ENCODE results near the gene PKN2.
"Not testable (repeated sequence)": the region's sequence is repeated elsewhere in the genome, so short reads cannot be mapped to it uniquely, and the experiment has no call there.

The PKN2 gene

DNA sequence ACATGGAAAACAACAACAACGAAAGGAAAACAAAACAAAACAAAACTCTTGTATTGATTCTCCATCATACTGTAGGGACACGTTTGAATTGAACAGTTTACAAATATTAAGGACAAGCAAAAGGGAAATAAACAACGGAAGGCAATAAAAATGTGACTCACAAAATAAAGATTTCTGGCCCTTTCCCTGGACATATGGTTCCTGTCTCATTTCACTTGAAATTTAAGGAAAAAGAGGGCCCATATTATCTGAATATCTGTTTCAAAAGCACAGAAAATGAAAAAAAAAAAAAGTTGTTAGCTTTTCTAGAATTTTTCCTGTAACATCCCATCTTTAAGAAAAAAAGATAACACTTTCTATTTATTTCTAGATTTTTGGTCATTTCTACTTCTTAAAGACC is 3.6 kb upstream of the PKN2 start:
- peak; percentile 13 for DNase-seq (ENCODE audit: low spot score)

DNA sequence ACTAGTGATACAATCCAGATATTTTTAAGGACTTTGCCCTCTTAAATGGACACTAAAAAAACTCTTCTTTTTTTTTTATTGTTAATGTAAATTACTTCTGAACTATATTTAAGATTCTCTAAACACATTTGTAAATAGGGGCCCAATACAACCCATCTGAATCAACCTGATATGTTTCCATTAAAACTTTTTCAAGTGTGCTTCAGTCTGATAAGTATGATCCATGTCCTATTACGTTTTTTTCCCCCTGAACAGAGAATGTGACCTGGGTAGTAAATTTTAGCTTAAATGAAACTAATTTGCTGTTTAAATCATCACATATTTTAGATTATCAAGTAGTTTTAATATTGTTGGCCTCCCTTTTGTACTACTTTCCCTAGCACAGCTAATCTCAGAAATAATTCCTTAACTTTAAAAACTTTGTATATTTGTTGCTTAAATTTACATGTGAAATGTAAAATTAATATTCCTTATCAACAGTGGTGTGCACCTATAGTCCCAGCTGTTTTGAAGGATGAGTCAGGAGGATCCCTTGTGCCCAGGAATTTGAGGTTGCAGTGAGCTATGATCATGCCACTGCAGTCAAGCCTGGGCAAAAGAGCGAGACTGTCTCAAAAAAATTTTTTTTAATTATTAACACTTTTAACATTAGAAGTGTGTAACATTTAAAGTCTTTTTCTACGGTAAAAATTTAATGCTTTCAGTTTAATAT is 3.0 kb upstream of the PKN2 start:
- DNase-seq (ENCODE audit: low spot score), result peak; percentile 46

DNA sequence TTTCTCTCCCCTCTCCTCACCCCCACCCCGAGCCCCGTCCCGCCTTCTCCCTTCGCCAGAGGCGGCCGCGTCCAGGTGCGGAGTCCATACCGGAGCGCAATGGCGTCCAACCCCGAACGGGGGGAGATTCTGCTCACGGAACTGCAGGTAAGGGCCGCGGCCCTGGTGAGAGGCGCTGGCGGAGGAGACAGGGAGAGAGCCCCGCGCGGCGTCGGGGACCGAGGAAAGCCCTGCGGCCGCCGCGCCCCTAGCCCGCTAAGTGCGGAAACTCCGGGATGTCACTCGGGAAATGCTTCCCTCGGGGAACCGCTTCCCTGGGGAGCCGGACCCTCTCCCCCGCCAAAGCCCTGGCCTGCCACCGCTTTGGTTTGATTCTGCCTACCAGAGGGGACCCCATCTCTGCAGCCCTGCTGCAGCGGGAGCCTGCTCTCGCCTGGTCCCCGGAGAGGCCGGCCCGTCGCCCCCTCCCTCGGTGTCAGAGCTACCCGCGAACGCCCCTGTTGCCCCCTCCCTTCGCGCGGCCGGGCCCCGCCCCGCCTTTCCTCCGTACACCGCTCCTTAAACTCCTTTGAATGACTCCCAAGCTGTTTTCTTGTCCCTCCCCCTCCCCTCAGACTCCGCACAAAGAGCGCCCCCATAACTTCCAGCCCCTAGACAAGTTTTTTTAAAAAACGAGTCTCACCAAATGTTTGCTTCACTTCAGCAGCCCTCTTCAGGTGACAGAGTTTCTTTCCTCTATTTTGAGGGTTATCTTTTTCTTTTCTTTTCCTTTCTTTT is 597 bp downstream of the PKN2 start:
- peak; percentile 70 for DNase-seq (ENCODE audit: low spot score)

DNA sequence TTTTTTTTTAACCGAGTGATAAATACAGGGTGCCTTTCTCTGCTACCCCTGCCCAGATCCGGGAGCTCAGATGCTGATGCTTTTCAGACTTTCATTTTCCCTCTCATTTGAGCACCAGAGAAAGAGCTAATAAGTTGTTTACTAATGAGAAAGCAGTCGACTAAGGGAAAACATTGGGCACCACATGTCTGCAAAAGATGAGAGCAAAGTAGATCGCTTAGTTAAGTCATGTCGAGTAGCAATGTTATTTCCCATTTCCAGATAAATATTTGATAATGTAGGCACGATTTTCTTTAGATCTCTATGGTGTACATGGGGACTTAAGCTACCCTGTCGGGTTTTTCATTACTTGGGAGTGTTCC is 1.2 kb downstream of the PKN2 start:
- peak; percentile 67 for DNase-seq (ENCODE audit: low spot score)

DNA sequence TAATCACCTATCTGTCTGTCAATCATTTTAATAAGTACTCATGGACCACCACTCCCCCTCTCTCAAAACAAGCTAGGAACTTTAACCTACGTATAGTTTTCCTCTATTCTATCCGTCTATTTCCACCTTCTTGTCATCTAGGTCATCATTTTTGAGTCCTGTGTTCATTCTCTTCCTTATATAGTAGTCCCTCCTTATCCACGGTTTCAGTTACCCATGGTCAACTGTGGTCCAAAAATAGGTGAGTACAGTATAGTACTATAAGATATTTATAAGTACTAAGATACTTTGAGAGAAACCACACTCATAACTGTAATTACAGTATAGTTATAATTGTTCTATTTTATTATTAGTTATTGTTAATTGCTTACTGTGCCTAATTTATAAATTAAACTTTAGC is 7.5 kb downstream of the PKN2 start:
- no peak for DNase-seq (ENCODE audit: low spot score)

DNA sequence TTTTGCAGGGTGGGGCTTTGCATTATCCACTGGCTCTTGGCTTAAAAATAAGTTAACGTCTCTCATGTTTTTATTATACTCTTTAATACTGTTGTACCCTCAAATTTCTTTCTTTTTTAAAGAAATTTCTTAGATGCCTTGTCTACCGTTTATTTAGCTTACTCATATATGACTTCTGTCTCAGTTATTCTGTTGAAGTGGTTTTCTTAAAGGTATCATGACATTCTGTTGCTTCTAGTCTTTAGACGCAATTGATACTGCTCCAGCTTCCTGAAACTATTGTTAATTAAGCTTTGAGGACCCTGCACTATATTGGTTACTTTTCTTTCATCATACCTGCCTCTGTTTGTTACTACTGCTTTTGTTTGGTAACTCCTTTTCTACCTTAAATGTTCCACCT is 11.7 kb downstream of the PKN2 start:
- no peak for DNase-seq (ENCODE audit: low spot score)

DNA sequence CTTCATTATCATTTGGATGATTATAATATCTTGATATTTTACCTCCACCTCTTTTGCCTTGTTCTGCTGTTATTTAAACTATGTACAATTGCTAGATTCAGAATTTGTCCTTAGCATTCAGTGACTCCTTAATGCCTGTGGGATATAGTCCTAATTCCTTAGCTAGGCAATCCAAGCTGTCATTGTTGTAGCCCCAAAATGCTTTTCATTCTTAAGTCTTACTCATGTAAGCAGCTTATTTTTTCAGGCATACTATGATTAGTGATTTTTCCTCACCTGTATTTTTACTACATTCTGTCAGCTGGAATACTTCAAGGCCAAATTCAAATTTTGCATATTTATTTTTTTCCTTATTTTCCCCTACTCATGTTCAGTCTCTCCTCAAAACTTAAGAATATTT is 13.4 kb downstream of the PKN2 start:
- no peak for DNase-seq (ENCODE audit: low spot score)

DNA sequence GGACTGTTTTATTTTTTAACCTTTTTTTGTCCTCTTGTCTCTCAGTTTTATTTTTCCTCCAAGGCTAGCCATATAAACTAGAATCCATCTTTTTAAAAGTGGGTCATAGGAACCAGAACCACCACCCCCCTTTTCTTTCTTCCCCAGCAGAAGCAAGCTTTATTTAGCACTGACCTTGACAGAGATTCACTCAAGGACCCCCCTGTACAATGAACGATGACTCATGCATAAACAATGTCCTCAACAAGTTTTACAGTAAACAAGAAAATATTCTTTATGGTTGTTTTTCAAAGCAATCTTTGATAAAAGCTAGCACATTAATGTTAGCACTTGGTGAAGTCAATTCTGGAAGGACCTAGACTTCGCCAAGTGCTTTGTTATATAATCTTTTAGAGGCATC is 14.1 kb downstream of the PKN2 start:
- DNase-seq (ENCODE audit: low spot score), result no peak

DNA sequence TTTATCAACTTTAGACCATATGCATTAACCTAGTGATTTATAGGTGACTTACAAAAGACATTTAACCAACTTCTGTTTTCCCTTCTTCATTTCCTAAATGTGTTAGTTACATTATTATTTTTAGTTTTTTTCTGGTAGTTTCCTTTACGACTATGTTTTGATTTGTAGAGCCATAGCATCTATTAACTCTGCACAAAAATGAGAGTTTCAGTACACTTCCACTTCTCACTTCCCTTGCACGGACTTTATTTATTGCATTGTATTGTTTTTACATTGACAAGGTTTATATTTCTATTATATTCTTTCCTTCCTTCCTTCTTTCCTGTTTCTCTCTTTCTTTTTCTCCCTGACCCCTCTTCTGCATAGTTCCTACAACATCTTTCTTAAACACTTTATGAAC is 14.7 kb downstream of the PKN2 start:
- DNase-seq (ENCODE audit: low spot score), result no peak

DNA sequence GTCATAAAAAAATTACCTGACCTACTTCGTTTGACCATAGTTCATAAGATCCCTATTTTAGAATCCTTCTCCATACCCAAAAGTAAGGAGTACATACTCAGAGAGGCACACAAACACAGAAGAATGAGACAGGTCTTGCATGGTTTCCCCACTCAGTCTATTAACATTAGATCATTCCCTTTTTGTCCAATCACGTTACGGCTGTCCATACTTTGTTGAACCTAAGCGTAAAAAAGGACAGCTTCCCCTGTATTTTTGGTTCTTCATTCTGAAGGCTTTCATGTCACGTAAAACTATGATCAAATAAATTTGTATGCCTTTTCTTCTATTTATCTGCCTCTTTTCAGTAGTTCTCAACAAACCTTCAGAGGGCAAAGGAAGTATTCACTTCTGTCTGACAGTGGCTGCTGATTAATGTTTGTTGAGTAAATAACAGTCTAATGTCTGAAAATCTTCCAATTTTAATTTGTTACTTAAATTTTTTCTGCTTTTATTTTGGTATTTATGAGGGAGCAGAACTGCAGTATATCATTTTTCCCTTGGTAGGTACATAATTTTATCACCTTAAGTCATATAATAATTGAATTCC is 16.4 kb downstream of the PKN2 start:
- DNase-seq (ENCODE audit: low spot score), result no peak

DNA sequence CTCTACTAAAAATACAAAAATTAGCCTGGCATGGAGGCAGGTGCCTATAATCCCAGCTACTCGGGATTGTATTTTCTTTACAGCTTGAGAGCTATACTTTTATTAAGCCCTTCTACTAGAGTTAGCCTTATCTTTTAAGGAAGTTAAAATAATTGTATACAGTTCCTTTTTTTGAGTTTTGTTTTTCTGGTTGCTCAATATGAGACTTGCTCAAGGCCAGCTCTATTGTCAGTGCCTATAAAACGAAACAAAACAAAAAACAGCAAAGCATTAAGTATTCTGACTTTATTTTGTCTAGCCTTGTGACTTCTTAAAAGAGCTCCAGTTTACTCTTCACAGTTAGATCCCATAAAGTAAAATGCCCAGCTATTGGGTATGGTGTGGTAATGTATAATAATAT is 17.2 kb downstream of the PKN2 start:
- no peak for DNase-seq (ENCODE audit: low spot score)

DNA sequence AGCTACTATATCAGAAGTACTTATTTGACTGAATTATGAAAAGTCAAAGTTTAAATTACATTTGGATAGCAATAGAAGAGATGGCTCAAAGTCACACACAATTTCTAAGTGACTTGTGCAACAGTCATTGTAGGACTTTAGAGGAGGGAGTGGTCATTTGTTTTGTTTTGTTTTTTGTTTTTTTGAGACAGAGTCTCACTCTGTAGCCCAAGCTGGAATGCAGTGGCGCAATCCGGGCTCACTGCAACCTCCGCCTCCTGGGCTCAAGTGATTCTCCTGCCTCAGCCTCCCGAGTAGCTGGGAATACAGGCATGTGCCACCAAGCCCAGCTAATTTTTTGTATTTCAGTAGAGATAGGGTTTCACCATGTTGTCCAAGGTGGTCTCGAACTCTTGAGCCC is 17.7 kb downstream of the PKN2 start:
- not testable (repeated sequence) for DNase-seq (ENCODE audit: low spot score)

DNA sequence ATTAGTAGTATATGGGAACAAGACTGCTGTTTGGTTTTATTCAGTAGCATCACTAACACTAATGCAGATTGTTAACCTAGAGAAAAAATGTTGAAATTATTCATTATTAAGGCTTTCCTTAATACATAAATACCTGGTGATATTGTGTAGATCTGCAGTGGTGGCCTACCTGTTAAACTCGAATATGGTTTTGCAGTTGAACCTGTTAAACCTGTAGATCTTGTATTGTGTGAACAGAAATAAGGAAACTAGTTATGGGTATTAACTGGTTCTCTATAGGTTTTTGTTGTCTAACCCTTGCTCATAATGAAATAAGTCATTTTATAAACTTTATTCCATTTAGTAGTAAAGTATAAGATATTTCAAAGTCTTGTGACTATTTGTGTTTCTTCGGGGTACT is 23.9 kb downstream of the PKN2 start:
- no peak for DNase-seq (ENCODE audit: low spot score)

DNA sequence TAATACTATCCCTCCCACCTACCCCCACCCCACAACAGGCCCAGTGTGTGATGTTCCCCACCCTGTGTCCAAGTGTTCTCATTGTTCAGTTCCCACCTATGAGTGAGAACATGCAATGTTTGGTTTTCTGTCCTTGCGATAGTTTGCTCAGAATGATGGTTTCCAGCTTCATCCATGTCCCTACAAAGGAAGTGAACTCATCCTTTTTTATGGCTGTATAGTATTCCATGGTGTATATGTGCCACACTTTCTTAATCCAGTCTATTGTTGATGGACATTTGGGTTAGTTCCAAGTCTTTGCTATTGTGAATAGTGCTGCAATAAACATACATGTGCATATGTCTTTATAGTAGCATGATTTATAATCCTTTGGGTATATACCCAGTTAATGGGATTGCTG is 28.8 kb downstream of the PKN2 start:
- not testable (repeated sequence) for DNase-seq (ENCODE audit: low spot score)

DNA sequence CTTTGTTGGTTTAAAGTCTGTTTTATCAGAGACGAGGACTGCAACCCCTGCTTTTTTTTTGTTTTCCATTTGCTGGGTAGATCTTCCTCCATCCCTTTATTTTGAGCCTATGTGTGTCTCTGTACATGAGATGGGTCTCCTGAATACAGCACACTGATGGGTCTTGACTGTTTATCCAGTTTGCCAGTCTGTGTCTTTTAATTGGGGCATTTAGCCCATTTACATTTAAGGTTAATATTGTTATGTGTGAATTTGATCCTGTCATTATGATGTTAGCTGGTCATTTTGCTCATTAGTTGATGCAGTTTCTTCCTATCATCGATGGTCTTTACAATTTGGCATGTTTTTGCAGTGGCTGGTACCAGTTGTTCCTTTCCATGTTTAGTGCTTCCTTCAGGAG is 32.5 kb downstream of the PKN2 start:
- DNase-seq (ENCODE audit: low spot score), result not testable (repeated sequence)

DNA sequence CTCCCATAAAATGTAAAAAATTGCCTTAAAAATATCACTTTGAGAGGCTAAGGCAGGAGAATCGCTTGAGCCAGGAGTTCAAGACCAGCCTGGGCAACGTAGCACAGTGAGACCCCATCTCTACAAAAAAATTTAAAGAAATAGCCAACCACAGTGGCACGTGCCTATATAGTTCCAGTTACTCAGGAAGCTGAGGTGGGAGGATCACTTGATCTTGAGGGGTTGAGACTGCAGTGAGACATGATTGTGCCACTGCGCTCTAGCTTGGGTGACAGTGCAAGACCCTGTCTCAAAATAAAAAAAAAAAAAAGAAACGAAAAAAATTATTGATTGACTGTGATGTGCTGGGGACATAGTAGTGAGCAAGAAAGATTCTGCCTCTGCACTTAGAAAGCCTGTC is 38.4 kb downstream of the PKN2 start:
- DNase-seq (ENCODE audit: low spot score), result no peak

DNA sequence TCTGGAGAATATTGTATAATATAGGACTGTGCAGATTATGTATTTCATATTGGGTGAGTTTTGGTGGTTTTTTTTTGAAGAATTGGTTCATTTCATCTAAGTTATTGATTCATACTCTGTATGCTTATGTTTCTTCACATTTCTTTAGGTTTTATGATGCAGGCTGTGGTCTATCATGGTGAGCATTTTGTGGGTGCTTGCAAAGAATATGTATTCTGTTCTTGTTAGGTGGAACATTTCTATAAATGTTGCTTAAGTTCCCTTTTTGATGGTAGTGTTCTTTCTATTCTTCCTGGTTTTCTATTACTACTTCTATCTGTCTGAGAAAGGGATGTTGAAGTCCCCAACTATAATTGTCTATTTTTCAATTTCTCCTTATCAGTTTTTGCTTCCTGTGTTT is 42.6 kb downstream of the PKN2 start:
- no peak for DNase-seq (ENCODE audit: low spot score)

DNA sequence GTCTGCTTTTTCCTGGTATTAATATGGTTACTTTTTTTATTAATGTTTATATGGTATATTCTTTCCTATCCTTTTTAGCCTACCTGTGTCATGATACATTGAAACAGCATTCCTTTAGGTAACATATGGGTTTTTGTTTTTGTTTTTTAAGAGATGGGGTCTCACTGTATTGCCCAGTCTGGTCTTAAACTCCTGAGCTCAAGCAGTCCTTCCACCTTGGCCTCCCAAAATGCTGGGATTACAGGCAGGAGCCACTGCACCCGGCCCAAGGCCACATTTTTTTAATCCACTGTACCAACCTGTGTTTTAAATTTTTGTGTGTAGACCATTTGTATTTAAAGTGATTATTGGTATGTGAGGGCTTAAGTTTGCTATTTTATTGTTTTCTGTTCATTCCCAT is 43.1 kb downstream of the PKN2 start:
- no peak for DNase-seq (ENCODE audit: low spot score)

DNA sequence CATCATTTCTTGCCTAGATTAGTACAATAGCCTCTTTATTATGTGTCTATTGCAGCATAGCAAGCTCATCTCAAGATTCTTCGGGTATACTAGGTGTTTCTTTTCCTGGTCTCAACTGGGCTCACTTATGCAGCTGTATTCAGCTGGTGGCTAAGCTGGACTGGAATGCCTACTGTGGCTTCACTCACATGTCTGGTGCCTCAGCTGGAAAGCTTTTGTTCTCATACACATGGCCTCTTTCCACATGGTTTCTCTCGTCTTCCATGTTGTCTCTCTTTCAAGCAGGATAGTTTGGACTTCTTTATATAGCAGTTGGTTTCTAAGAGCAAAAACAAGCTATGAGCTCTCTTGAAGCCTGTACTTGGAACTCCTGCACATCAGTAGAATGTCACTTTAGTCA is 45.2 kb downstream of the PKN2 start:
- no peak for DNase-seq (ENCODE audit: low spot score)

DNA sequence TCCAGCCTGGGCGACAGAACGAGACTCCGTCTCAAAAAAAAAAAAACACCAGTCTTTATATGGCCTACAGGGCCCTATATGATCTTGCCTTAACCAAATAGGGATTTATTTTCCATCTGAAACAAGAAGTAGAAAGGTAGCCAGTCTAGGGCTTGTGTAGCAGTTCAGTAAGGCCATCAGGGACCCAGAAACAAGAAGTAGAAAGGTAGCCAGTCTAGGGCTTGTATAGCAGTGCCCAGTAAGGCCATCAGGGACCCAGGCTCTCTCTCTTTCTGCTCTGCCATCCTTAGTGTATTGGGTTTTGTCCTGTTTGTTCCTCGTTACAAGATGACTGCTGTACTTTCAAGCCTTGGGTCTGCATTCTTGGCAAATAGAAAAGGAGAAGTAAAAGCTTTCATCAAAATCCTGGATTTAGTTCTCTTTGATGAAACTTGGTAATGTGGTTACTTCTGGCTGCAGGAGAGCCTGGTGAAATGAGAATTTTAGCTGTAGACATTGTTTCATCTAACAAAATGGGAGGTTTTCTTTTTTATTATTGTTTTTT is 46.1 kb downstream of the PKN2 start:
- no peak for DNase-seq (ENCODE audit: low spot score)

DNA sequence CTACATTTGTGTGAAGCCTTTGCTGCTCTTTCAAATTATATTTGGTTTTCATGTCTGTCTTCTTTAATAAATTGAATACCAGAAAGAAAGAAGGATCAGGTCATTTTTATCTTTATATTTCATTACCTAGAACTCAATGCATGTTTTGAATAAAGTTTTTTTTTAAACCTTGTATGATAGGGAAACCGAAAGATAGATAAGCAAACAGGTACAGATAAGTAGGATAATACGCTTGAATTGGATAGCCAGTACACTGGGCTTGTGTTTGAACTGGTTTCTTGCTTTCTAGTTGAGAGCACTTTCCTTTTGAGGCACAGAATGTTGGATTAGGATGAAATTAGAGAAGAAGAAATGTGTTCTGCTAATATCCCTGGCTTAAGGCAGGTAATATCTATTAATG is 46.9 kb downstream of the PKN2 start:
- no peak for DNase-seq (ENCODE audit: low spot score)

DNA sequence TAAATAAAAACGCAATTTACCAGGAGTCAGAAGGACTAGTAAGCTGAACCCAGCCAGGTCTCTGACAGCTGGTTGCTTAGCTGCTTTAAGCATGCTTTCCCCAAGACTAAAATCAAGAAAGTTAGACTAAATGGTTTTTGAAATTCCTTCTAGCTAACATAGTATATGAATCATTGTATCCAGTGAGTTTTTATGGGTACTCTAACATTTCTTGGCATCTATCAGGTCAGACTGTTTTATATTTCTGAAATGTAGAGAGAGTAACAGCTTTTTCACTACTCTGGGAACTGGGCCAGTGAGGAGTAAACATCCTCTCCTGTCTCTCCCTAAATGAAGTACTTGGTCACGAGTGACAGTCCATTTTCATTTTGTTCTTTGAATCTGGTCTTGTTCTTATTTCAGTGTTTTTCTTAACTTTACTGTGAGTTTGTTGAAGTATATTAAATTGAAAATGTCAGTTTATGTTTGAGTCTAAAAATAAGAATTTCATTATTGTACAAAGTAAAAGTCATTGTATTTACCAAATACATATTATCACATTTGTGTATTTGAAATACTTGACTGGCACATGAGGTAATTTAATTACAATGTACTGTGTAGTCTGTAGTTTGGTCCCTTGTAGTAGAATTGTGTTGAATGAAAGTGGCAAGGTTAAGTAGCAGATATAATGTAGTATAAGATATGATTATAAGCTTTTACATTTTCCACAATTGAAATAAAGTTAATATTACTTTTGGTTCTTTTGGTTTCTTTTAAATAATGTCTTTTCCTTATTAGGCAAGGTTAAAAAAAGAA is 47.6 kb downstream of the PKN2 start:
- peak; percentile 78 for DNase-seq (ENCODE audit: low spot score)

Measured in hematopoietic multipotent progenitor cell treated with erythropoietin and hydrocortisone succinate and interleukin-3 and kit ligand, for 17 days (in vitro differentiated cells).